T-cell (primary cell): Measurements from ENCODE around the gene ARID2. TPM values are rescaled to one million over a fixed set of nuclear protein-coding genes. Genes with fewer than 3 reads are reported as not detected.

Experiments
- ATAC-seq, 4 experiments: fragments of 200-7000 bp in 3 of 4; fragments of 150-1000 bp in 1 of 4; cut with Tn5 transposase; replicated peaks in 1 of 4; 1 replicate in 3 of 4; 2 replicates in 1 of 4; pipeline ENCODE4 v1.10.0; 2021; ENCODE audit warnings: moderate library complexity in 3 of 4, mild to moderate bottlenecking in 2 of 4, moderate number of reproducible peaks in 1 of 4
- CTCF ChIA-PET, 2 donors: fragments of 300-600 bp; sonication (Branson Sonifier 250); formaldehyde crosslinking; loops; one replicate each; lab custom pipeline; 2022; ENCODE audit warnings: antibody characterized with exemption in 2 of 2; lab: Charles Lee
- POLR2A ChIA-PET, 2 donors: fragments of 300-600 bp; sonication (Branson Sonifier 250); formaldehyde crosslinking; loops; one replicate each; lab custom pipeline; 2022; ENCODE audit warnings: antibody characterized with exemption in 2 of 2; lab: Charles Lee
- DNase-seq, 35 experiments: peaks; one replicate each; pipeline versions ENCODE4 v3.0.0 to v3.0.0-alpha.2; 2013 to 2023
- H3K27ac ChIP-seq: one replicate; pipeline ENCODE4 v1.5.1; 2013; ENCODE audit warnings: low read length
- H3K27me3 ChIP-seq, 2 experiments: replicated peaks in 1 of 2; 1 replicate in 1 of 2; 2 replicates in 1 of 2; pipeline versions ENCODE4 v1.6.1 to v1.7.0; 2013; ENCODE audit warnings: low read length in 1 of 2, mixed read lengths in 1 of 2; ENCODE audit not compliant: control insufficient read depth in 2 of 2, insufficient read depth in 2 of 2; ENCODE audit errors: extremely low read depth in 1 of 2
- H3K36me3 ChIP-seq, 2 donors: 1 replicate in 1 of 2; 2 replicates in 1 of 2; pipeline versions ENCODE4 v1.6.1 to v1.7.0; 2013; ENCODE audit warnings: low read length in 1 of 2; ENCODE audit not compliant: control insufficient read depth in 2 of 2, insufficient read depth in 1 of 2; ENCODE audit errors: extremely low read depth in 1 of 2
- H3K4me1 ChIP-seq, 2 experiments: 1 replicate in 1 of 2; 2 replicates in 1 of 2; pipeline versions ENCODE4 v1.6.1 to v1.7.0; 2013; ENCODE audit warnings: low read length in 2 of 2, mixed read lengths in 1 of 2; ENCODE audit not compliant: insufficient read depth in 2 of 2, control insufficient read depth in 1 of 2; ENCODE audit errors: extremely low read depth in 1 of 2
- H3K4me3 ChIP-seq, 2 donors: 1 replicate in 1 of 2; 2 replicates in 1 of 2; pipeline versions ENCODE4 v1.5.1 to v1.7.0; 2013; ENCODE audit warnings: mild to moderate bottlenecking in 2 of 2, low read length in 1 of 2, moderate library complexity in 1 of 2; ENCODE audit not compliant: control insufficient read depth in 1 of 2; ENCODE audit errors: extremely low read depth in 1 of 2
- H3K9me3 ChIP-seq: 2 replicates; pipeline ENCODE4 v1.7.0; 2013
- H3K27ac Mint-ChIP-seq, 2 donors: one replicate each; pipeline ENCODE4 v1.8.0; 2020 to 2021; ENCODE audit warnings: mild to moderate bottlenecking in 2 of 2, mixed read lengths in 2 of 2
- H3K27me3 Mint-ChIP-seq, 2 donors: one replicate each; pipeline ENCODE4 v1.8.0; 2021 to 2022; ENCODE audit warnings: mixed read lengths in 2 of 2
- H3K36me3 Mint-ChIP-seq: one replicate; pipeline ENCODE4 v1.8.0; 2021; ENCODE audit warnings: mixed read lengths
- H3K4me1 Mint-ChIP-seq, 3 donors: one replicate each; pipeline ENCODE4 v1.8.0; 2020 to 2022; ENCODE audit warnings: mixed read lengths in 3 of 3, mild to moderate bottlenecking in 1 of 3
- H3K4me3 Mint-ChIP-seq, 3 donors: one replicate each; pipeline ENCODE4 v1.8.0; 2020 to 2022; ENCODE audit warnings: mild to moderate bottlenecking in 3 of 3, mixed read lengths in 3 of 3, moderate library complexity in 3 of 3
- H3K9me3 Mint-ChIP-seq, 3 donors: one replicate each; pipeline ENCODE4 v1.8.0; 2020 to 2022; ENCODE audit warnings: mixed read lengths in 3 of 3
- WGBS: methylation state at CpG from one replicate; pipeline ENCODE4 v1.1.5; 2013; ENCODE audit warnings: missing lambda C conversion rate; ENCODE audit not compliant: insufficient coverage; 5-methylcytosine and 5-hydroxymethylcytosine counted together
- total RNA-seq, 35 experiments: library from RNA in 6 of 35; stranded (reverse) in 6 of 35; fragments of 120-200 nt in 1 of 35; gene quantifications; one replicate each; pipeline versions ENCODE4 v1.2.1 to v1.2.4 and lab custom pipeline; 2013 to 2026

Gene ARID2
- total RNA-seq, 5 donors from 2014 or later (not counting 1 experiment from before 2014, with no cell fraction given), result 40.2 to 67.6 (median 43.7) TPM

- H3K27ac Mint-ChIP-seq, result no peak overlapping the region
- no peak for ATAC-seq
- no peaks in the 10 kb centered on the region for H3K27me3 Mint-ChIP-seq
- no CpG with 5 or more reads among the region's 2 CpGs for WGBS
- Histone ChIP-seq H3K4me3 (no peak overlapping the region), H3K36me3 (no peaks in the 10 kb centered on the region), H3K27me3 (no peaks in the 10 kb centered on the region), H3K4me1 (no peaks in the 10 kb centered on the region), H3K27ac (no peak overlapping the region), H3K9me3 (no peaks in the 10 kb centered on the region)
- ChIA-PET CTCF (interaction anchor here in 1 of 2 donors (0.7 kb wide), 1 partner anchor 155 kb away, joined by 3 read pairs; no protein-coding TSS in a partner anchor), POLR2A (no interaction called here)
- no peaks in the 10 kb centered on the region for H3K9me3 Mint-ChIP-seq
- DNase-seq, result no peak
- H3K36me3 Mint-ChIP-seq, result no peaks in the 10 kb centered on the region
- H3K4me1 Mint-ChIP-seq, result no peaks in the 10 kb centered on the region
- H3K4me3 Mint-ChIP-seq, result no peak overlapping the region
These were observed 34.5 kb upstream of the ARID2 start for GRCh38 chr12:45695035-45695434.

GRCh38 chr12:45695606-45696005 is 33.9 kb upstream of the ARID2 start:
- Mint-ChIP-seq H3K27ac (no peak overlapping the region), H3K36me3 (no peaks in the 10 kb centered on the region), H3K4me3 (no peak overlapping the region), H3K27me3 (no peaks in the 10 kb centered on the region), H3K4me1 (no peaks in the 10 kb centered on the region), H3K9me3 (no peaks in the 10 kb centered on the region)
- ATAC-seq, result no peak
- Histone ChIP-seq H3K4me1 (no peaks in the 10 kb centered on the region), H3K9me3 (no peaks in the 10 kb centered on the region), H3K36me3 (no peaks in the 10 kb centered on the region), H3K27ac (no peak overlapping the region), H3K4me3 (no peak overlapping the region), H3K27me3 (no peaks in the 10 kb centered on the region)
- CTCF ChIA-PET, result no interaction called here
- no peak for DNase-seq
- POLR2A ChIA-PET, result no interaction called here

GRCh38 chr12:45696049-45696448 is 33.5 kb upstream of the ARID2 start:
- Mint-ChIP-seq H3K4me3 (no peak overlapping the region), H3K27ac (no peak overlapping the region), H3K36me3 (no peaks in the 10 kb centered on the region), H3K9me3 (peaks cover 0 to 2% (median 1%) of the 10 kb centered on the region in 3 donors), H3K27me3 (no peaks in the 10 kb centered on the region), H3K4me1 (no peaks in the 10 kb centered on the region)
- Histone ChIP-seq H3K4me3 (no peak overlapping the region), H3K36me3 (no peaks in the 10 kb centered on the region), H3K27me3 (no peaks in the 10 kb centered on the region), H3K27ac (no peak overlapping the region), H3K9me3 (no peaks in the 10 kb centered on the region), H3K4me1 (no peaks in the 10 kb centered on the region)
- ATAC-seq (no peak), DNase-seq (no peak)
- 96% methylated on average over 7 of the region's 7 CpGs for WGBS
- CTCF ChIA-PET, result no interaction called here
- POLR2A ChIA-PET, result no interaction called here

DNA sequence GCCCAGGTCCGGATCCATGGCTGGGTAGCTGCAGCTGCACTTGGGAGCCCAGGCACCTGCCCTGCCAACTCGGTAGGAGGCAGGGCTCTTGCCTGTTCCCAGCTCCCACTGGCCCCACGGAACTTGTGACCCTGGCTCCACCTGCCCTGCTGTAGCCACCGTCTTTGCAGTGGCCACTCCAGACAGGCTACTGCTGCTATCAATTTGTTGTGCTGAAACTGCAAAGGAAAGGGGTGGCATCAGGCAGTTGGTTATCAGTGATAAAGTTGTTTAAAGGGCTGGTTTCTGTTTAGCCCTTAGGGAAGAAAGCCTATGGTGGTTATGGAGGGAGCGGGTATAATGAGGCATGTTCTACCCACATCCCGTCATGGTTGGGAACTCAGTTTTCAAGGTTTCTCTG is 32.1 kb upstream of the ARID2 start:
- ATAC-seq, result no peak
- Mint-ChIP-seq H3K9me3 (peaks cover 0 to 14% (median 8%) of the 10 kb centered on the region in 3 donors), H3K27ac (no peak overlapping the region), H3K4me3 (no peak overlapping the region), H3K4me1 (no peaks in the 10 kb centered on the region), H3K27me3 (no peaks in the 10 kb centered on the region), H3K36me3 (no peaks in the 10 kb centered on the region)
- Histone ChIP-seq H3K4me3 (no peak overlapping the region), H3K9me3 (no peaks in the 10 kb centered on the region), H3K27ac (no peak overlapping the region), H3K4me1 (no peaks in the 10 kb centered on the region), H3K36me3 (no peaks in the 10 kb centered on the region), H3K27me3 (no peaks in the 10 kb centered on the region)
- WGBS, result 91% methylated on average over 4 of the region's 6 CpGs
- no peak for DNase-seq
- ChIA-PET POLR2A (no interaction called here), CTCF (no interaction called here)

DNA sequence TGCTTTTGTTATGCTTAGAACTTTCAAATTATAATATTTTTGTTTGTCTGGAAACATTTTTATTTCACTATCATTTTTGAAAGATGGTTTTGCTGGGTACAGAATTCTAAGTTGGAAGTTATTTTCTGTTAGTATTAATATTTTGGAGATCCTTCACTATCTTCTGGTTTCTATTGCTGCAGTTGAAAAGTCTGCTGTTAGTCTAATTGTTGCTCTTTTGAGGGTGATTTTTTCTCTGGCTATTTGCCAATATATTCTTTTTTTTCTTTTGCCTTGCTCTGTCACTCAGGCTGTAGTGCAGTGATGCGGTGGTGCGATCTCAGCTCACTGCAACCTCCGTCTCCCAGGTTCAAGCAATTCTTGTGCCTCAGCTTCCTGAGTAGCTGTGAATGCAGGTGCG is 28.2 kb upstream of the ARID2 start:
- no peak overlapping the region for H3K4me3 Mint-ChIP-seq
- DNase-seq, result no peak
- Histone ChIP-seq H3K4me1 (no peaks in the 10 kb centered on the region), H3K4me3 (no peak overlapping the region), H3K27ac (no peak overlapping the region), H3K9me3 (no peaks in the 10 kb centered on the region), H3K27me3 (no peaks in the 10 kb centered on the region), H3K36me3 (no peaks in the 10 kb centered on the region)
- H3K27me3 Mint-ChIP-seq, result no peaks in the 10 kb centered on the region
- peaks cover 10% of the 10 kb centered on the region for H3K36me3 Mint-ChIP-seq
- H3K27ac Mint-ChIP-seq, result no peak overlapping the region
- H3K9me3 Mint-ChIP-seq, result peaks cover 0 to 14% (median 8%) of the 10 kb centered on the region in 3 donors
- no peak for ATAC-seq
- 67% methylated on average over 3 of the region's 4 CpGs for WGBS
- POLR2A ChIA-PET, result no interaction called here
- no peaks in the 10 kb centered on the region for H3K4me1 Mint-ChIP-seq
- CTCF ChIA-PET, result no interaction called here

- ATAC-seq, result no peak
- DNase-seq, result no peak
- peaks cover 16% of the 10 kb centered on the region for H3K36me3 Mint-ChIP-seq
- Histone ChIP-seq H3K4me3 (no peak overlapping the region), H3K9me3 (no peaks in the 10 kb centered on the region), H3K36me3 (no peaks in the 10 kb centered on the region), H3K27me3 (no peaks in the 10 kb centered on the region), H3K4me1 (no peaks in the 10 kb centered on the region), H3K27ac (no peak overlapping the region)
- ChIA-PET POLR2A (no interaction called here), CTCF (no interaction called here)
- H3K4me1 Mint-ChIP-seq, result no peaks in the 10 kb centered on the region
- H3K9me3 Mint-ChIP-seq, result peaks cover 0 to 14% (median 8%) of the 10 kb centered on the region in 3 donors
- no peaks in the 10 kb centered on the region for H3K27me3 Mint-ChIP-seq
- no peak overlapping the region for H3K27ac Mint-ChIP-seq
- H3K4me3 Mint-ChIP-seq, result no peak overlapping the region
These were observed 25.6 kb upstream of the ARID2 start for GRCh38 chr12:45703942-45704341.

DNA sequence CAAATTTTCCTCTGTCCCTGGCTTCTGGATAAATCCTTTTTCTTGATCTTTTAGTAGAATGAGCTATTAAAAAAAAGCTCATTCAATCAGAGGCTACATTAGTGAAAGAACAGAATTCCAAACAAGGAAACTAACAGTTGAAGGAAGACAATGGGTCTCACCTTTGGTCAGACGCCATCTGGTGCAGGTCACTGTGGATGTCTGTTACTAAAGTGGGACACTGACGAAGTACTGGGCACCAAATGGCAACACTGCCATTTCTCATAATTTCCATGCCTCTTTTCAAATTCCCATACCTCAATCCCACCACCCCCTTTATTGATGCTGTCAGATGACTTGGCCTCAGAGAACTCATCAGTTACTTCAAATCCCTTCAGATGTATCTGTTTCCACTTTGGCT is 24.5 kb upstream of the ARID2 start:
- ChIA-PET CTCF (no interaction called here), POLR2A (no interaction called here)
- Histone ChIP-seq H3K4me1 (no peaks in the 10 kb centered on the region), H3K36me3 (no peaks in the 10 kb centered on the region), H3K27ac (no peak overlapping the region), H3K27me3 (no peaks in the 10 kb centered on the region), H3K4me3 (no peak overlapping the region), H3K9me3 (no peaks in the 10 kb centered on the region)
- peaks cover 0 to 14% (median 8%) of the 10 kb centered on the region in 3 donors for H3K9me3 Mint-ChIP-seq
- no peak overlapping the region for H3K27ac Mint-ChIP-seq
- DNase-seq (no peak), ATAC-seq (no peak)
- H3K27me3 Mint-ChIP-seq, result no peaks in the 10 kb centered on the region
- WGBS, result 100% methylated on average over 2 of the region's 2 CpGs
- no peak overlapping the region for H3K4me3 Mint-ChIP-seq
- peaks cover 16% of the 10 kb centered on the region for H3K36me3 Mint-ChIP-seq
- H3K4me1 Mint-ChIP-seq, result no peaks in the 10 kb centered on the region
